GOT3 (cell line): ENCODE results near the gene COP1.
"Not testable (repeated sequence)": the region's sequence is repeated elsewhere in the genome, so short reads cannot be mapped to it uniquely, and the experiment has no call there.

Source experiments
- DNase-seq: peaks from one replicate; lab custom pipeline; 2025; ENCODE audit warnings: mixed read lengths; lab: John Stamatoyannopoulos, UW

The COP1 gene

GRCh38 chr1:176134666-176135065, 72.4 kb downstream of the COP1 start:
- no peak for DNase-seq

GRCh38 chr1:176122282-176122681, 84.8 kb downstream of the COP1 start:
- DNase-seq, result no peak

- no peak for DNase-seq
Measured at GRCh38 chr1:176119549-176119948, 87.5 kb downstream of the COP1 start.

GRCh38 chr1:176118985-176119384, 88.1 kb downstream of the COP1 start:
- DNase-seq, result no peak

GRCh38 chr1:176111835-176112234, 95.3 kb downstream of the COP1 start:
- DNase-seq, result no peak

GRCh38 chr1:176110203-176110602, 96.9 kb downstream of the COP1 start:
- no peak for DNase-seq

- no peak for DNase-seq
Measured at GRCh38 chr1:176102768-176103350, 104.2 kb downstream of the COP1 start.

- no peak for DNase-seq
Measured at GRCh38 chr1:176101951-176102642, 105.0 kb downstream of the COP1 start.

- DNase-seq, result no peak
Measured at GRCh38 chr1:176098560-176098959, 108.5 kb downstream of the COP1 start.

GRCh38 chr1:176096015-176096414, 111.1 kb downstream of the COP1 start:
- no peak for DNase-seq

GRCh38 chr1:176090766-176091165, 116.3 kb downstream of the COP1 start:
- DNase-seq, result no peak

- DNase-seq, result not testable (repeated sequence)
Measured at GRCh38 chr1:176087746-176088145, 119.3 kb downstream of the COP1 start.

- no peak for DNase-seq
Measured at GRCh38 chr1:176073524-176074157, 133.4 kb downstream of the COP1 start.

- no peak for DNase-seq
Measured at GRCh38 chr1:176068901-176069300, 138.2 kb downstream of the COP1 start.

- DNase-seq, result no peak
Measured at GRCh38 chr1:176068256-176068655, 138.8 kb downstream of the COP1 start.

- DNase-seq, result no peak
Measured at GRCh38 chr1:176066709-176067108, 140.4 kb downstream of the COP1 start.

GRCh38 chr1:176058686-176059085, 148.4 kb downstream of the COP1 start:
- no peak for DNase-seq

- DNase-seq, result no peak
Measured at GRCh38 chr1:176056312-176056711, 150.8 kb downstream of the COP1 start.

GRCh38 chr1:176055398-176055797, 151.7 kb downstream of the COP1 start:
- no peak for DNase-seq

- no peak for DNase-seq
Measured at GRCh38 chr1:176051902-176052518, 155.1 kb downstream of the COP1 start.

- no peak for DNase-seq
Measured at GRCh38 chr1:176051402-176051801, 155.7 kb downstream of the COP1 start.

GRCh38 chr1:176049582-176049981, 157.5 kb downstream of the COP1 start:
- DNase-seq, result no peak

GRCh38 chr1:176046926-176047325, 160.2 kb downstream of the COP1 start:
- DNase-seq, result no peak
